K562 (cell line): ENCODE data around the gene HNRNPK. TPM values are rescaled to one million over a fixed set of nuclear protein-coding genes. Genes with fewer than 3 reads are reported as not detected.
A peak's percentile ranks its signal among the peaks of the same experiment; 100 is the strongest.

Source experiments
- CBX2 ChIP-seq: fragments of 200-600 bp; sonication (generic); IDR thresholded peaks from one replicate; pipeline ENCODE4 v1.6.1; 2012; ENCODE audit warnings: mild to moderate bottlenecking, low read length, inconsistent platforms; ENCODE audit not compliant: insufficient read depth, poor library complexity, severe bottlenecking
- HDAC2 ChIP-seq: fragments of 450-650 bp; IDR thresholded peaks from 2 replicates; pipeline ENCODE4 v1.6.1; 2016; ENCODE audit warnings: mild to moderate bottlenecking
- HDAC3 ChIP-seq: fragments of 450-650 bp; IDR thresholded peaks from 2 replicates; pipeline ENCODE4 v1.6.1; 2018; ENCODE audit warnings: borderline replicate concordance, mild to moderate bottlenecking, moderate library complexity; ENCODE audit not compliant: partially characterized antibody
- MYBL2 ChIP-seq, 2 experiments: fragments of 450-650 bp in 1 of 2; sonication (generic) in 1 of 2; formaldehyde crosslinking in 1 of 2; IDR thresholded peaks; 2 replicates each; pipeline versions ENCODE4 v1.6.1 to v1.8.1; 2017 to 2022; ENCODE audit warnings: borderline replicate concordance in 1 of 2, inconsistent platforms in 1 of 2, low read depth in 1 of 2, mild to moderate bottlenecking in 1 of 2, missing genetic modification reagents in 1 of 2, moderate library complexity in 1 of 2
- NR2C2 ChIP-seq, 2 experiments: fragments of 200-800 bp in 1 of 2; sonication (Bioruptor generic) in 1 of 2; sonication (generic) in 1 of 2; formaldehyde crosslinking in 1 of 2; IDR thresholded peaks; 2 replicates each; pipeline versions ENCODE4 v1.6.1 to v1.8.0; 2016 to 2022; ENCODE audit warnings: mild to moderate bottlenecking in 1 of 2, missing compliant biosample characterization in 1 of 2, missing genetic modification characterization in 1 of 2, missing genetic modification reagents in 1 of 2
- STAG1 ChIP-seq: sonication (generic); formaldehyde crosslinking; IDR thresholded peaks from 2 replicates; pipeline ENCODE4 v1.5.0; 2020; ENCODE audit warnings: missing genetic modification reagents, borderline replicate concordance
- TAF9B ChIP-seq: fragments of 450-650 bp; IDR thresholded peaks from 2 replicates; pipeline ENCODE4 v1.6.1; 2018; ENCODE audit warnings: mild to moderate bottlenecking; ENCODE audit not compliant: partially characterized antibody
- TCF7L2 ChIP-seq: fragments of 150-350 bp; IDR thresholded peaks from 2 replicates; pipeline ENCODE4 v1.6.1; 2016; ENCODE audit warnings: low read depth, mild to moderate bottlenecking, low read length, moderate library complexity
- TEAD2 ChIP-seq: fragments of 450-650 bp; IDR thresholded peaks from 2 replicates; pipeline ENCODE4 v1.6.1; 2016; ENCODE audit warnings: missing genetic modification characterization, control low read depth, missing compliant biosample characterization
- TOE1 ChIP-seq, 2 experiments: fragments of 450-650 bp in 1 of 2; sonication (generic) in 1 of 2; formaldehyde crosslinking in 1 of 2; IDR thresholded peaks; 2 replicates each; pipeline versions ENCODE4 v1.7.1 to v1.8.0; 2016 to 2022; ENCODE audit warnings: borderline replicate concordance in 2 of 2, mild to moderate bottlenecking in 2 of 2, antibody characterized with exemption in 1 of 2, inconsistent platforms in 1 of 2, low read depth in 1 of 2, missing genetic modification reagents in 1 of 2, moderate library complexity in 1 of 2
- ZKSCAN1 ChIP-seq: fragments of 150-350 bp; IDR thresholded peaks from 2 replicates; pipeline ENCODE4 v1.6.1; 2016; ENCODE audit warnings: low read depth, low read length
- ZNF668 ChIP-seq: fragments of 250-450 bp; sonication (Bioruptor Pico); IDR thresholded peaks from 2 replicates; pipeline ENCODE4 v1.8.0; 2022; ENCODE audit warnings: mild to moderate bottlenecking, inconsistent platforms
- ZNF695 ChIP-seq: fragments of 450-650 bp; formaldehyde crosslinking; IDR thresholded peaks from 2 replicates; pipeline ENCODE4 v1.4.0; 2020; ENCODE audit warnings: mild to moderate bottlenecking, moderate library complexity
- polyA plus RNA-seq, 8 experiments: library from polyadenylated mRNA; depleted of rRNA in 4 of 8; stranded (reverse) in 5 of 8; unstranded in 3 of 8; fragments of >200 nt; fragmentation: Nextera tagmentation in 2 of 8; fragmentation: Illumina TruSeq in 1 of 8; extraction: Ambion mirVana in 2 of 8; extraction: Trizol in 1 of 8; gene quantifications; 2 replicates each; pipeline versions ENCODE4 v1.2.1 to v1.2.3, GENCODE V29; 2011 to 2014; ENCODE audit warnings: inconsistent platforms in 1 of 8, missing spikeins in 1 of 8
- total RNA-seq, 7 experiments: library from RNA; depleted of rRNA in 6 of 7; stranded (reverse); fragments of >200 nt in 6 of 7; fragmentation: Illumina TruSeq in 2 of 7; extraction: Trizol in 2 of 7; gene quantifications; 2 replicates each; pipeline versions ENCODE4 v1.2.1 to v1.2.3, GENCODE V29; 2011 to 2021; ENCODE audit warnings: low replicate concordance in 1 of 7
- TF ChIP-seq, protein P1 (sequence below): sonication (generic); formaldehyde crosslinking; IDR thresholded peaks from 2 replicates; pipeline ENCODE4 v1.8.1; 2023; ENCODE audit warnings: mild to moderate bottlenecking, missing genetic modification reagents
- TF ChIP-seq, protein P2 (sequence below): sonication (generic); formaldehyde crosslinking; IDR thresholded peaks from 2 replicates; pipeline ENCODE4 v1.4.0; 2020; ENCODE audit warnings: mild to moderate bottlenecking, missing genetic modification reagents
- TF ChIP-seq, protein P3 (sequence below): IDR thresholded peaks from 2 replicates; pipeline ENCODE4 v1.6.1; 2014; ENCODE audit warnings: antibody characterized with exemption
- TF ChIP-seq, protein P4 (sequence below): fragments of 250-450 bp; sonication (Bioruptor Pico); IDR thresholded peaks from 2 replicates; pipeline ENCODE4 v1.4.0; 2020; ENCODE audit warnings: mild to moderate bottlenecking, moderate library complexity

HNRNPK gene
- total and polyA plus RNA-seq, 9 of the 15 experiments (the other 6 are each of a cell fraction or from before 2014, with no cell fraction given) = 224 to 883 (median 618) TPM

DNA sequence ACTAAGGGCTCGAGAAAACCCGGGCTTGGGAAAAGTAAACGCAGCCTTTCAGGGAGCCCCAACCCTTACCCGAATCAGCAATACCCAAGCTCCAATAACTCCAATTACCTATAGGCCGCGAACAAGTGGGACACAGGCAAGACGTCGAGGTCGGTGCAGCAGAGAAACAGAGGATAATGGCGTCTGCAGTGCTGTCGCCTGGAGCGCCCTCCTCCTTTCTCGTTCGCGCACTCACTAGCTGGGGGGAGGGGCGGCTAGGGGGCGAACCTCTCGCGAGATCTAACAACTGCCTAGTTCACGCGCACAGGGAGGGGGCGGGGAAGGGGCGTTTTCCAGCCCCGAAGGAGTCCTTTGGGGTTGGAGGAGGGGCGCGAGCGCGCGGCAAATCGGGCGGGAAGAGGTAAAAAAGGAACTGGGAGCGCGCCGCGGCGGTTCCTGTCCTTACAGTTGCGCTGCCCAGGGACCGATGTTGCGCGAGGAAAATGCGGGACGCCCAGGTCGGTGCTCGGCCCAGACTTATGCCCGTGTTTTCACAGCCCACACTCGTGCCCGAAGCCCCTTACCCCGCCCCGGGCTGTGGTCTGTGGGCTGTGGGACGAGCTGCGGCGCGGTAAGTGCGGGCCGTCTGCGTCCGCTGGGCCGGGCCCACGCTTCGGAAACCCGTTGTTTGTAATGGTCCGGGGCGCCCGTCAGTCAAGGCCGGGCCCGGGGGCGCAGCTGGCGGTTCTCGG lies 545 bp upstream of the HNRNPK start, which contains the start of gene RMI1 (continued):
- TF ChIP-seq TOE1 (IDR thresholded peaks at IDR 0.05; ENCODE audit: borderline replicate concordance) (0 out of 2 replicates have a peak, but pooled peaks have one; percentile 32), TOE1 (CRISPR knock-in tag; IDR thresholded peaks at IDR 0.05; ENCODE audit: borderline replicate concordance, low read depth) (no peak), ZNF695 (CRISPR knock-in tag) (no peak), HDAC2 (no peak), CBX2 (no peak), TAF9B (peak; percentile 83), ZKSCAN1 (no peak), TCF7L2 (no peak), ZNF668 (CRISPR knock-in tag) (no peak), NR2C2 (CRISPR knock-in tag; IDR thresholded peaks at IDR 0.05) (no peak), NR2C2 (tag; IDR thresholded peaks at IDR 0.05) (no peak), TEAD2 (tag) (no peak), MYBL2 (IDR thresholded peaks at IDR 0.05; ENCODE audit: low read depth) (no peak), MYBL2 (CRISPR knock-in tag; IDR thresholded peaks at IDR 0.05; ENCODE audit: borderline replicate concordance) (no peak), STAG1 (CRISPR knock-in tag) (no peak), HDAC3 (peak; percentile 65)
- TF ChIP-seq, protein P1, sequence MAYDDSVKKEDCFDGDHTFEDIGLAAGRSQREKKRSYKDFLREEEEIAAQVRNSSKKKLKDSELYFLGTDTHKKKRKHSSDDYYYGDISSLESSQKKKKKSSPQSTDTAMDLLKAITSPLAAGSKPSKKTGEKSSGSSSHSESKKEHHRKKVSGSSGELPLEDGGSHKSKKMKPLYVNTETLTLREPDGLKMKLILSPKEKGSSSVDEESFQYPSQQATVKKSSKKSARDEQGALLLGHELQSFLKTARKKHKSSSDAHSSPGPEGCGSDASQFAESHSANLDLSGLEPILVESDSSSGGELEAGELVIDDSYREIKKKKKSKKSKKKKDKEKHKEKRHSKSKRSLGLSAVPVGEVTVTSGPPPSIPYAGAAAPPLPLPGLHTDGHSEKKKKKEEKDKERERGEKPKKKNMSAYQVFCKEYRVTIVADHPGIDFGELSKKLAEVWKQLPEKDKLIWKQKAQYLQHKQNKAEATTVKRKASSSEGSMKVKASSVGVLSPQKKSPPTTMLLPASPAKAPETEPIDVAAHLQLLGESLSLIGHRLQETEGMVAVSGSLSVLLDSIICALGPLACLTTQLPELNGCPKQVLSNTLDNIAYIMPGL = no peak
- TF ChIP-seq, protein P2, sequence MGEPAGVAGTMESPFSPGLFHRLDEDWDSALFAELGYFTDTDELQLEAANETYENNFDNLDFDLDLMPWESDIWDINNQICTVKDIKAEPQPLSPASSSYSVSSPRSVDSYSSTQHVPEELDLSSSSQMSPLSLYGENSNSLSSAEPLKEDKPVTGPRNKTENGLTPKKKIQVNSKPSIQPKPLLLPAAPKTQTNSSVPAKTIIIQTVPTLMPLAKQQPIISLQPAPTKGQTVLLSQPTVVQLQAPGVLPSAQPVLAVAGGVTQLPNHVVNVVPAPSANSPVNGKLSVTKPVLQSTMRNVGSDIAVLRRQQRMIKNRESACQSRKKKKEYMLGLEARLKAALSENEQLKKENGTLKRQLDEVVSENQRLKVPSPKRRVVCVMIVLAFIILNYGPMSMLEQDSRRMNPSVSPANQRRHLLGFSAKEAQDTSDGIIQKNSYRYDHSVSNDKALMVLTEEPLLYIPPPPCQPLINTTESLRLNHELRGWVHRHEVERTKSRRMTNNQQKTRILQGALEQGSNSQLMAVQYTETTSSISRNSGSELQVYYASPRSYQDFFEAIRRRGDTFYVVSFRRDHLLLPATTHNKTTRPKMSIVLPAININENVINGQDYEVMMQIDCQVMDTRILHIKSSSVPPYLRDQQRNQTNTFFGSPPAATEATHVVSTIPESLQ = no peak
- TF ChIP-seq, protein P3, sequence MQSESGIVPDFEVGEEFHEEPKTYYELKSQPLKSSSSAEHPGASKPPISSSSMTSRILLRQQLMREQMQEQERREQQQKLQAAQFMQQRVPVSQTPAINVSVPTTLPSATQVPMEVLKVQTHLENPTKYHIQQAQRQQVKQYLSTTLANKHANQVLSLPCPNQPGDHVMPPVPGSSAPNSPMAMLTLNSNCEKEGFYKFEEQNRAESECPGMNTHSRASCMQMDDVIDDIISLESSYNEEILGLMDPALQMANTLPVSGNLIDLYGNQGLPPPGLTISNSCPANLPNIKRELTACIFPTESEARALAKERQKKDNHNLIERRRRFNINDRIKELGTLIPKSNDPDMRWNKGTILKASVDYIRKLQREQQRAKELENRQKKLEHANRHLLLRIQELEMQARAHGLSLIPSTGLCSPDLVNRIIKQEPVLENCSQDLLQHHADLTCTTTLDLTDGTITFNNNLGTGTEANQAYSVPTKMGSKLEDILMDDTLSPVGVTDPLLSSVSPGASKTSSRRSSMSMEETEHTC = no peak
- TF ChIP-seq, protein P4, sequence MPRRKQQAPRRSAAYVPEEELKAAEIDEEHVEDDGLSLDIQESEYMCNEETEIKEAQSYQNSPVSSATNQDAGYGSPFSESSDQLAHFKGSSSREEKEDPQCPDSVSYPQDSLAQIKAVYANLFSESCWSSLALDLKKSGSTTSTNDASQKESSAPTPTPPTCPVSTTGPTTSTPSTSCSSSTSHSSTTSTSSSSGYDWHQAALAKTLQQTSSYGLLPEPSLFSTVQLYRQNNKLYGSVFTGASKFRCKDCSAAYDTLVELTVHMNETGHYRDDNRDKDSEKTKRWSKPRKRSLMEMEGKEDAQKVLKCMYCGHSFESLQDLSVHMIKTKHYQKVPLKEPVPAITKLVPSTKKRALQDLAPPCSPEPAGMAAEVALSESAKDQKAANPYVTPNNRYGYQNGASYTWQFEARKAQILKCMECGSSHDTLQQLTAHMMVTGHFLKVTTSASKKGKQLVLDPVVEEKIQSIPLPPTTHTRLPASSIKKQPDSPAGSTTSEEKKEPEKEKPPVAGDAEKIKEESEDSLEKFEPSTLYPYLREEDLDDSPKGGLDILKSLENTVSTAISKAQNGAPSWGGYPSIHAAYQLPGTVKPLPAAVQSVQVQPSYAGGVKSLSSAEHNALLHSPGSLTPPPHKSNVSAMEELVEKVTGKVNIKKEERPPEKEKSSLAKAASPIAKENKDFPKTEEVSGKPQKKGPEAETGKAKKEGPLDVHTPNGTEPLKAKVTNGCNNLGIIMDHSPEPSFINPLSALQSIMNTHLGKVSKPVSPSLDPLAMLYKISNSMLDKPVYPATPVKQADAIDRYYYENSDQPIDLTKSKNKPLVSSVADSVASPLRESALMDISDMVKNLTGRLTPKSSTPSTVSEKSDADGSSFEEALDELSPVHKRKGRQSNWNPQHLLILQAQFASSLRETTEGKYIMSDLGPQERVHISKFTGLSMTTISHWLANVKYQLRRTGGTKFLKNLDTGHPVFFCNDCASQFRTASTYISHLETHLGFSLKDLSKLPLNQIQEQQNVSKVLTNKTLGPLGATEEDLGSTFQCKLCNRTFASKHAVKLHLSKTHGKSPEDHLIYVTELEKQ = no peak
